AG10803 (cell line): ENCODE results near the gene AP2B1.

Source experiments
- DNase-seq: peaks from one replicate; pipeline ENCODE4 v3.0.0; 2010; ENCODE audit warnings: low read depth
- H3K4me3 ChIP-seq: 2 replicates; pipeline ENCODE4 v1.5.1; 2011; ENCODE audit warnings: mild to moderate bottlenecking, low read length, control low read depth
- TF ChIP-seq, protein P1 (sequence below): conservative IDR thresholded peaks from 2 replicates; pipeline ENCODE4 v1.5.1; 2011; ENCODE audit warnings: mild to moderate bottlenecking, low read length, control low read depth, inconsistent platforms

AP2B1 gene

DNA sequence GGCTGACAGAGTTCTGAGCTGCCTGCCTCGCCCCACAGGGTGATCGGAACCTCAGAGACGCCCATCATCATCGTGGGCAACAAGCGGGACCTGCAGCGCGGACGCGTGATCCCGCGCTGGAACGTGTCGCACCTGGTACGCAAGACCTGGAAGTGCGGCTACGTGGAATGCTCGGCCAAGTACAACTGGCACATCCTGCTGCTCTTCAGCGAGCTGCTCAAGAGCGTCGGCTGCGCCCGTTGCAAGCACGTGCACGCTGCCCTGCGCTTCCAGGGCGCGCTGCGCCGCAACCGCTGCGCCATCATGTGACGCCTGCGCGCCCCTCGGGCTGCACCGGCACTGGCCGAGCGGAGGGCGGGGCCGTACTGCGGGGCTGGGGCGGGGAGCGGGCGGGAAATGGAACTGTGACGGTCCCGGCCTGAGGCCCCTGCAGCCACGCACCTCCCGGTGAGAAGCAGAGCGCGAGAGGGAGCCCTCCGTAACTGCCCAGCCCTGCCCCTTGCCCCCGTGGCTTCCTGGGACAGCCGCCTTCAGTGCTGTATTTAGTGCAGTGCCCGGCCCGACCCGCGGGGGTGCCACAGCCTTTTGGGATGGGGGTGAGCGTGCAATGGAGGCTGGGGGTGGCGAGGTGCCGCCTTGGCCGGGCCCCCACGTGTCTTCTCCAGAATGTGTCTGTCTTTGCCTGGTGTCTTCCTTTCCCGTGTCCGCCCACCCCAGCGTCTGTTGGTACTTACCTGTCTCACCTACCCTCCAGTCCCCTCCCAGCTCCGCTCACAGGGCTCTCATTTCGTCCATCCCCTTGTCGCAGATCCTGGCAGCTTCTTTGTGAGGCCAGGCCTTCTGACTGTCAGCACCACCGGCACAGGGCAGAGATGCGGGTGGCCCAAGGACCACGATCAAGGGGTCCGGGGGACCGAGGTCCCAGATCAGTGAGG lies 154.1 kb downstream of the AP2B1 start:
- no peak overlapping the region for H3K4me3 ChIP-seq
- TF ChIP-seq, protein P1, sequence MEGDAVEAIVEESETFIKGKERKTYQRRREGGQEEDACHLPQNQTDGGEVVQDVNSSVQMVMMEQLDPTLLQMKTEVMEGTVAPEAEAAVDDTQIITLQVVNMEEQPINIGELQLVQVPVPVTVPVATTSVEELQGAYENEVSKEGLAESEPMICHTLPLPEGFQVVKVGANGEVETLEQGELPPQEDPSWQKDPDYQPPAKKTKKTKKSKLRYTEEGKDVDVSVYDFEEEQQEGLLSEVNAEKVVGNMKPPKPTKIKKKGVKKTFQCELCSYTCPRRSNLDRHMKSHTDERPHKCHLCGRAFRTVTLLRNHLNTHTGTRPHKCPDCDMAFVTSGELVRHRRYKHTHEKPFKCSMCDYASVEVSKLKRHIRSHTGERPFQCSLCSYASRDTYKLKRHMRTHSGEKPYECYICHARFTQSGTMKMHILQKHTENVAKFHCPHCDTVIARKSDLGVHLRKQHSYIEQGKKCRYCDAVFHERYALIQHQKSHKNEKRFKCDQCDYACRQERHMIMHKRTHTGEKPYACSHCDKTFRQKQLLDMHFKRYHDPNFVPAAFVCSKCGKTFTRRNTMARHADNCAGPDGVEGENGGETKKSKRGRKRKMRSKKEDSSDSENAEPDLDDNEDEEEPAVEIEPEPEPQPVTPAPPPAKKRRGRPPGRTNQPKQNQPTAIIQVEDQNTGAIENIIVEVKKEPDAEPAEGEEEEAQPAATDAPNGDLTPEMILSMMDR = no peak
- DNase-seq = no peak

DNA sequence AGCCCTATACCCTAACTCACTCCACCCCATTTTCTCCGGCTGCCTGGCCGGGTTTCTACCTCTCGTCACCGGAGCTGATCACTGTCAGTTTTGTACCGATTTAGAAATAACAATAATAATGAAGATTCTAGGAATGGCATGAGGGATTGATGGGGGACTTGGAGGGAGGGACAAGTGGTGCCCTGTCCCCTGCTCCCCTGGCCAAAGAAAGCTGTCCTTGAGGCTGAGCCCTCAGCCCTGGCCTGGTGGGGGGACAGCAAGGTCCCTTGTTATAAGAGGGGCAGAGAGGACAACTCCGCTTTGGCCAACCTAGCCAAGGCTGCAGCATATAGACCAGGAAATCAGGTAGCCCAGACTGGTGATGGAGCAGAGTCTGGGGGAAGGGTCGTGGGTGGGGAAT lies 155.4 kb downstream of the AP2B1 start:
- DNase-seq = no peak
- H3K4me3 ChIP-seq = no peak overlapping the region
- TF ChIP-seq, protein P1 = no peak

DNA sequence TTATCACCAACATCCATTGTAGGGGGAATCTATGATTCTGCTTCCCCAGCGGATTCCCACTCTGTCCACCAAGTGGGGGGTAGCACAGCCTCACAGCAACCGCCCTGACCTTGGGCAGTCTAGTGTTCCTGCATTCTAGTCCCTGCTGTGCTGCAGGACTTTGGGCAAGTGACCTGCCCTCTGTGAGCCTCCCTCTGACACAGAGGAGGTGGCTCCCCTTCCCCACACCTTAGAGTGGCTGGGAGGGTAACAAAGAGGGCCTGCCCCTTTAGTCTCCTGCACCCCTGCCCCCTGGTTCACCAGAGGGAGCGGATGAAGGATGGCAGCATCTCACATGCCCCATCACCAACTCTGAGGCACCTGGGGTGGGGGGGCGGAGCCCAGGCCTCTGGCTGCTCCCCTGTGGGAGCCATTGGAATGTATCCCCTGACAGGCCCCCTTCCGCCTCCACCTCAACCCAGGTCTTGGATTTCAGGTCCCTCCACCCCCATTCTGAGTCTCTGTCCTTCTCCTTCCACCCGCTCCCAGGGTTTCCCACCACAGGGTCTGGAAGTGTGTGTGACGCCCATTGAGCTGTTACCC lies 155.9 kb downstream of the AP2B1 start:
- DNase-seq = no peak
- no peak overlapping the region for H3K4me3 ChIP-seq
- TF ChIP-seq, protein P1 = no peak

DNA sequence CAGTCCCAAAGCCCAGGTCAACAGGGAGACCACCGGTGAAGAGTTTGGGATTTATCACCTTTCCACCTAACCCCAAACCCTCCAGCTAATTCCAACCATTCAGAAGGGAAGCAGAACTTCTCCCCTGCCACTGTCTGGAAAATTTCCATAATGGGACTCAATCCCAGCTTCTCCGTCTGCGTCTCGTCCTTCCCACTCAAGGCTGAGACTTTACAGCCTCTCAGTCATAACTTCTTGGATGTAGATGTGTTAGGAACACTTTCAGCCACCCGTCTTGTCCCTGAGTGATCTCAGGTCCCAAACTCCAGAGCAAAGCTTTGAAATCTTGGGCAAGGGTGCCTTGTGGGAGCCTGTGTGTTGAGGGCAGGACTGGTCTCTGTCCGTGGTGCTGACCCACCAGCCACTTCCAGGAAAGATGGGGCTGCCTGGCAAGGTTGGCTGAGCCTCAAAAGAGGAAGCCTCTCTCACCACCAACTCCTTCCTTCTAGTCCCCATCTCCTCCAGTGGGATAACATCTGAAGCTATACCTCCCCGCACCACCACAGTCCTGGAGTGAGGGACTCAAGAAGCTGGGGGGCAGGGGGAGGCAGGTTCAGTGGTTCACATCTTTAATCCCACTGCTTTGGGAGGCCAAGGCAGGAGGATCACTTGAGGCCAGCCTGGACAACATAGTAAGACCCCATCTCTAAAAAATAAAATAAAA lies 156.7 kb downstream of the AP2B1 start:
- no peak overlapping the region for H3K4me3 ChIP-seq
- TF ChIP-seq, protein P1 = no peak
- DNase-seq = peak; percentile 24

DNA sequence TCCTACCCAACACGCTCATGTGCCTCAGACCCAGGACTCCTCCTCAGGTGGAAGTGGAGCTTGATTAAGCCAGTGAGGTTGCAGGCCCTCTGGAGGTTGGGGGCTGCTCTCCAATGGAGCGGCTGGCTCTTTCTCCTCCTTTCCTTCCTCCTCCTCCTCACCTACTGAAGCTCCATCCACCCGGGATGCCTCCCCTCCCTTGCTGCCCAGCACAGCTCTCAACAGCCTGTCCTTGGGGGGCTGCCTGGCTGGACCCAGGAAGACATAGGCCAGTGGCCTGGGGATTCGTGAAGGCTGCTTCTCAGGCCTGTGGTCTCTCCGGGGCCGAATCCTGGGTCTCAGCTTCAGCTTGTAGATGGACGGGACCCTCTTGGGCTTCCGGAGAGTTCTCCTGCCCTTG lies 157.7 kb downstream of the AP2B1 start:
- no peak for DNase-seq
- TF ChIP-seq, protein P1 = no peak
- no peak overlapping the region for H3K4me3 ChIP-seq

DNA sequence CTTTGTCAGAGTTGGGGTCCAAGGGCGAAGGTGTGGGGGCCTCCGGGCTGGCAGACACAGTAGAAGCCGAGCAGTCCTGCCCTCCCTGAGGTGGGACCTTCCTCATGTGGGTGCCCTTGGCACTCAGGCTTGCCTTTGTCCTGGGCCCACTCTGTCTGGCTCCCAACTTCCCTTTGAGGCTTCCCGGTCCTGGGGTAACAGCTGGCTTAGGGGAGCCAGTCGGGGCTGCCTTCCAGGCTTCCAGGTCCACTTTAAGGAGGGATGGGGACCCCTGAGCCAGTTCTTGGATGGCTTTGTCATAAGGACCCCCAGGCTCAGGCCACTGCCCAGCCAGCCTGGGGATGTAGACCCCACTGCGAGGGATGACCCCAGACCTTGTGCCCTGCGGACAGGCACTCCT lies 158.1 kb downstream of the AP2B1 start:
- TF ChIP-seq, protein P1 = no peak
- no peak for DNase-seq
- no peak overlapping the region for H3K4me3 ChIP-seq
